ENCODE measurements around the gene MLPH. TPM values are rescaled to one million over a fixed set of nuclear protein-coding genes. Genes with fewer than 3 reads are reported as not detected.

MLPH gene
- total RNA-seq, 4 donors from 2014 or later, result 1.8 to 13.8 (median 10.8) TPM

- Histone ChIP-seq H3K36me3 (no peaks in the 10 kb centered on the region), H3K27me3 (peaks cover 8% of the 10 kb centered on the region), H3K4me1 (no peaks in the 10 kb centered on the region), H3K9me3 (peaks cover 0 to 3% (median 0%) of the 10 kb centered on the region in 3 donors), H3K4me3 (no peak overlapping the region), H3K27ac (no peak overlapping the region)
- TF ChIP-seq EP300 (IDR thresholded peaks at IDR 0.05) (no peak), POLR2A (IDR thresholded peaks at IDR 0.05) (no peak), POLR2AphosphoS5 (IDR thresholded peaks at IDR 0.05) (no peak), CTCF (IDR thresholded peaks at IDR 0.05) (no peak)
- ATAC-seq, result peak; percentile 73
- WGBS, 2 donors (ENCODE audit: low coverage in 1 of 2), result 40 to 64% methylated on average over 2 to 10 of the region's 10 CpGs
These were observed 10.8 kb downstream of the MLPH start for GRCh38 chr2:237497838-237498186.

GRCh38 chr2:237498341-237498740, 11.3 kb downstream of the MLPH start:
- no peak overlapping the region for H3K4me3 ChIP-seq
- 68 to 78% methylated on average over 5 to 9 of the region's 11 CpGs for WGBS, 2 donors (ENCODE audit: low coverage in 1 of 2)
- H3K36me3 ChIP-seq, result no peaks in the 10 kb centered on the region
- H3K4me1 ChIP-seq, result no peaks in the 10 kb centered on the region
- TF ChIP-seq EP300 (IDR thresholded peaks at IDR 0.05) (no peak), POLR2AphosphoS5 (IDR thresholded peaks at IDR 0.05) (no peak), POLR2A (IDR thresholded peaks at IDR 0.05) (no peak)
- H3K9me3 ChIP-seq, result no peaks in the 10 kb centered on the region
- H3K27ac ChIP-seq, result no peak overlapping the region
- peaks cover 7% of the 10 kb centered on the region for H3K27me3 ChIP-seq
- no peak for ATAC-seq

DNA sequence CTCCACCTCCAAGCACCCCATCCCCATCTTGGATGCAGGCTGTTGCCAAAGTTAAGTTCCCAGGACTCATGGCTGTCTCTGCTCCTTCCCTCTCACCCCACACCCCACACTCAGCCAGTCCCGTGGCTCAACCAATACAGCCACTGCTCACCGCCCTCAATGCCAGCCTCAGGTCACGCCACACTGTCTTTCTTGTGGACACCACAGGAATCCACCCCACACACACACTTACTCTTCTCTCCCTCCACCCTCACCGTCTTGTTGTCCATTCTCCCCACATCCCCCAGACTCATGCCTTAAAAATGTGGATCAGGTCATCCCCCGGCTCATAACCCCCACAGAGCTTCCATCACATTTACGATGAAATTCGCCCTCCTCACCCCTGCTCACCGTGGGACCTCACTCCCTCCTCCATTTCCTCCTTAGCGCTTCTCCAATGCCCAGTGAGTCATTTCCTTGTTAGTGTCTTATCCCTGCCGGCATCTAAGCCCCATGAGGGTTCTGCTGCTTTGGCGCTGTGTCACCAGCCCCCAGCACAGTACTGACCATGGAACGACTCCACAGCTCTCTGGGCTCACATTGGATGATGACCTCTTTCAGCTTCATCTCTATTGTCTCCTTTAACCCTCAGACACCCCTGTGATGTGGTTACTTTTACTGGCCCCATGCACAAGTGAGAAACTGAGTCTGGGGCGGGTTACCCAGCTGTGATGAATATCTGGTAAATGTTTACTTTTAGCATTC, 13.8 kb downstream of the MLPH start:
- peaks cover 13% of the 10 kb centered on the region for H3K27me3 ChIP-seq
- TF ChIP-seq POLR2AphosphoS5 (IDR thresholded peaks at IDR 0.05) (no peak), POLR2A (IDR thresholded peaks at IDR 0.05) (no peak), CTCF (IDR thresholded peaks at IDR 0.05) (no peak), EP300 (IDR thresholded peaks at IDR 0.05) (no peak)
- no peak for ATAC-seq
- no peak overlapping the region for H3K27ac ChIP-seq
- 62 to 70% methylated on average over 8 to 13 of the region's 13 CpGs for WGBS, 2 donors (ENCODE audit: low coverage in 1 of 2)
- no peak overlapping the region for H3K4me3 ChIP-seq
- no peaks in the 10 kb centered on the region for H3K4me1 ChIP-seq
- no peaks in the 10 kb centered on the region for H3K36me3 ChIP-seq
- H3K9me3 ChIP-seq, result no peaks in the 10 kb centered on the region

DNA sequence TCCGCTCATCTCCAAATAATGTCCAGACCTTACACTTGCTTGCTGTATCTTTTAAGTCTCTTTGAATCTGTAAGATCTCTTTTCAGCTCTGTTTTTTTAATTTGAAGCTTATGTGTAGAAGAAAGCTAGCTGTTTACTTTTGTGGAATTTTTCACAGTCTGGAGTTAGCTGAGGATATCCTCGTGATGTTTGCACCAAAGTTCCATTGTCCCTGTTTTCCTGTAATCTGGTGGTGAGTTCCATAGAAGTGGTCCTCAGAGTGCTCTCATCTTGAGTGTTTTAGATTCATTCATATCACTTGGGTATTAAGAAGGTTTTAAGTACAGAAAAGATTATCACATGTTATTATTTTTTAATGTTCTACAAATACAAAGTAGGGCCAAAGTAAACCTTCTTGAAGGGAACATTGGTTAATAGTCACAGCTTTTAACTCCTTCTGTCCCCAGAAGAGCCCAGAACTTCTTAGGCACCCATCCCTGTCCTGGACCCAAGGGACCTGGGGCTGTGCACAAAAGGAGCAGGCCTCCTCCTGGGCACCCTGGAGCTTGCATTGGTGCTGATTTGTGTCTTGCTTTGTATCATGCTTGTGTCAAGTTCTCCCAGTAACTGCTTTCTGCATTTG, 15.0 kb downstream of the MLPH start:
- no peak for TF ChIP-seq POLR2A (IDR thresholded peaks at IDR 0.05)
- TF ChIP-seq EP300 (IDR thresholded peaks at IDR 0.05), result no peak
- TF ChIP-seq CTCF (IDR thresholded peaks at IDR 0.05), result no peak
- Histone ChIP-seq H3K27ac (no peak overlapping the region), H3K4me3 (no peak overlapping the region), H3K9me3 (no peaks in the 10 kb centered on the region), H3K4me1 (no peaks in the 10 kb centered on the region), H3K36me3 (no peaks in the 10 kb centered on the region), H3K27me3 (peaks cover 6% of the 10 kb centered on the region)
- 77% methylated on average over 2 of the region's 2 CpGs for WGBS, 2 donors (ENCODE audit: low coverage in 1 of 2)
- ATAC-seq, result no peak

DNA sequence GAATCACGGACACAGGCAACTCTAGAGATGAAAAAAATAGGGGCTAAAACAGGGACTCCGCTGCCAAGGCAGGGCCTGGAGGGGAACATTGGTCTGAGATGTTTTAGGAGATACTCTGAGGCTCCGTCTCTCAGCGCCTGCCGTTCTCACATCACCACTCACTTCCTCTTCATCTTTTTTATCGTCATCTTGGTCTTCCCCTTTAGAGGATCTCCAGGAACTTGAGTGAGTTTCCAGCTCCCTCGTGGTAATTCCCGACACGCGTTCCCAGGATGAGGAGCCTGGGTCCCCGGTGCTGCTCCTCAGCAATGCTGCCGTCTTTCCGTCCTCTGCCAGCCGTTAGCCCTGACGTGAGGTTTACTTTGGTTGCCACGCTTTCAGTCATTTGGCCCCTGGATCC, 16.1 kb downstream of the MLPH start:
- WGBS, 2 donors (ENCODE audit: low coverage in 1 of 2), result 78% methylated on average over 10 to 16 of the region's 16 CpGs
- H3K4me1 ChIP-seq, result no peaks in the 10 kb centered on the region
- TF ChIP-seq POLR2A (IDR thresholded peaks at IDR 0.05), result no peak
- no peak for TF ChIP-seq POLR2AphosphoS5 (IDR thresholded peaks at IDR 0.05)
- TF ChIP-seq CTCF (IDR thresholded peaks at IDR 0.05), result no peak
- TF ChIP-seq EP300 (IDR thresholded peaks at IDR 0.05), result no peak
- no peaks in the 10 kb centered on the region for H3K36me3 ChIP-seq
- H3K27me3 ChIP-seq, result peaks cover 6% of the 10 kb centered on the region
- no peak for ATAC-seq
- H3K27ac ChIP-seq, result no peak overlapping the region
- H3K4me3 ChIP-seq, result no peak overlapping the region
- no peaks in the 10 kb centered on the region for H3K9me3 ChIP-seq
